ENCODE measurements around the gene TPCN2. TPM values are rescaled to one million over a fixed set of nuclear protein-coding genes. Genes with fewer than 3 reads are reported as not detected.

The TPCN2 gene
- total and polyA plus RNA-seq, 3 experiments from 2014 or later, result 4.0 to 12.9 (median 12.3) TPM

DNA sequence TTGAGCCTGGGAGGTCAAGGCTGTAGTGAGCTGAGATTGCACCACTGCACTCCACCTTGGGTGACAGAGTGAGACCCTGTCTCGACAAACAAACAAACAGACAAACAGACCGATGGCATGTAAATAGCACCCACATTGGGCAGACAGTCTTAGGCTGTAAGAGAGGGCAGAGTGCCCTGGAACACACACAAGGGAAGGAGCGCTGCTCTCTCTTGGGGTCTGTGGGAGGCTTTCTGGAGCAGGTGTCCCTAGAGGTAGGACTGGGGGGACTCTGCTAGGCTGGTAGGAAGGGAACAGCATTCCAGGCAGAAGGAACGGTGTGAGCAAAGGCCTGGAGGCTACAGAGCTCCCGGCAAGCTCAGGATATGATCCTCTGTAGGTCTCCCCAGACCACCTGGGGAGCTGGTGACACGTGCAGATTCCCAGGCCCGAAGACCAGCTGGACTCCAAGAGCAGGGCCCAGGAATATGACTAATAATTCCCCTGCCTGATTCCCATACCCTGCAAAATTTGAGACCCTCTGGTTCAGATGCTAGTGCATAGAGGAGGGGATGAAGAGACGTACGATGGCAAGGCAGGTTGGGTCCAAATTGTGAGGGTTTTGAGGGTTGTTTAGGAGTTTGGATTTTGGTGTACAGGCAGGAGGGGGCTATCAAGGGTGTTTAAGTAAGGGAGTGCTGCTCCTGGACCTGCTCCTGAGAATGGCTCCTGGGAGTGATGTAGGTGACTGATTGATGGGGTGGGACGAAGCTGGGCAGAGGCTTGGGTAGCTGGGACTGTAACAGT, 118.6 kb downstream of the TPCN2 start:
- ChIA-PET CTCF (no interaction called here), POLR2A (no interaction called here)
- Mint-ChIP-seq H3K27me3 (peaks cover 11 to 24% of the 10 kb centered on the region in 2 donors), H3K9me3 (peaks cover 0 to 10% (median 7%) of the 10 kb centered on the region in 5 donors), H3K27ac (no peak overlapping the region), H3K4me1 (peaks cover 0 to 4% (median 0%) of the 10 kb centered on the region in 3 donors), H3K36me3 (no peaks in the 10 kb centered on the region), H3K4me3 (no peak overlapping the region)
- peak in 1 of 5 donors; percentile 30 for DNase-seq
- H3K27me3 ChIP-seq (ENCODE audit: insufficient read depth, low read length, poor library complexity, severe bottlenecking), result no peaks in the 10 kb centered on the region
- H3K4me3 ChIP-seq (ENCODE audit: low read length), result no peak overlapping the region
- H3K36me3 ChIP-seq (ENCODE audit: insufficient read depth, low read length), result no peaks in the 10 kb centered on the region
- H3K9me3 ChIP-seq (ENCODE audit: low read length), result no peaks in the 10 kb centered on the region
- no peaks in the 10 kb centered on the region for H3K4me1 ChIP-seq (ENCODE audit: insufficient read depth, low read length)
- H3K27ac ChIP-seq (ENCODE audit: low read depth, low read length), result no peak overlapping the region

DNA sequence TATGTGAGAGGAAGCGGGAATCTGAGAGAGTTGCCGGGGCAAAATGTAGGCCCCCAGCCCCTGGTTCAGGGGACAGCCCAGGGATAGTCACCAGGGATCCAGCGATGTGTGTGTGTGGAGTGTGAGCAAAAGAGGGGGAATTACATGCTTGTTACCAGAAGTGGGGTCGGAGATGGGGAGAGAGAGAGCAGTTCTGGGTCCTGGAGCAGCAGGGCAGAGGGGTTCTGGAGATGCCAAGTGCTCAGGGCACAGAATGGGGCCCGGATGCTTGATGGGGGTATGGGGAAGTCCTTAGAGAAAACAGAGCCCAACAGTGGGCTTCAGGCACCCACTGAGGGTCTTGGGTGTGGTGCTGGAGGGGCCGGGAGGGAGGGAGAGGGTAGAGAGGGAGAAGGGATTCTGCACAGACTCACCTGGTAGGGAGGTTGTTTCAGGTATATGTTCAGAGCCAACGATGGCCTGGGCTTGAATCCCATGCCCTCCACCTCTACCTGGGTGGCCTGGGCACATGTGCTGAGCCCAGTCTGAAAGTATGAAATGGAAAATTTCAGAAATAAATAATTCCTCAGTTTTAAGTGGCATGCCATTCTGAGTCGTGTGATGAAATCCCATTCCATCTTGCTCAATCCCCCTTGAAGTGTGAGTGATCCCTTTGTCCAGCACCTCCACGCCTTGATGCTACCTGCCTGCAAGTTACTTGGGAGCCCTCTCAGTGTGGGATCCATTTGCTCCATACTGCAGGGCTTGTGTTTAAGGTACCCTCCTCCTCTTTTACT, 119.4 kb downstream of the TPCN2 start:
- ChIA-PET POLR2A (no interaction called here), CTCF (no interaction called here)
- Mint-ChIP-seq H3K4me3 (no peak overlapping the region), H3K27ac (no peak overlapping the region), H3K27me3 (peaks cover 10 to 24% of the 10 kb centered on the region in 2 donors), H3K36me3 (no peaks in the 10 kb centered on the region), H3K4me1 (peaks cover 0 to 4% (median 0%) of the 10 kb centered on the region in 3 donors), H3K9me3 (peaks cover 0 to 8% (median 3%) of the 10 kb centered on the region in 5 donors)
- Histone ChIP-seq H3K9me3 (ENCODE audit: low read length) (no peaks in the 10 kb centered on the region), H3K4me1 (ENCODE audit: insufficient read depth, low read length) (no peaks in the 10 kb centered on the region), H3K27me3 (ENCODE audit: insufficient read depth, low read length, poor library complexity, severe bottlenecking) (no peaks in the 10 kb centered on the region), H3K36me3 (ENCODE audit: insufficient read depth, low read length) (no peaks in the 10 kb centered on the region), H3K27ac (ENCODE audit: low read depth, low read length) (no peak overlapping the region), H3K4me3 (ENCODE audit: low read length) (no peak overlapping the region)
- peak in 1 of 5 donors; percentile 16 for DNase-seq

DNA sequence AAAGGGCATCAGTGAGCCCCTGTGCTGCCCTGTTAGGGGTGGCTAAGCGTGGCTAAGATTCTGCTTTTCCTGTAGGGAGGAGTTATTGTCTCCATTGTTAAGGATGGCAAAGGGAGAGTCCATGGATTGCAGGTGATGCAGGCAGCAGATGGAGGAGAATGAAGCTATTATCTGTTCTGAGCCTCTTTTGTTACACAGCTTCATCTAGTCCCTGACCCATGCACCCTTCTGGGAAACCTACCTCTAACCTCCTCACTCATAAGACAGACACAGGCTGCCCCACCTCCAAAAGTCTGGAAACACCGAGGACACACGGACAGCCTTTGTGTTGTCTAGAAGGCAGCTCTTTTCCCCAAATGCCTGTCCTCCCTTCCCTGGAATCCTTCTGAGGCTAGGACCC, 120.7 kb downstream of the TPCN2 start:
- Histone ChIP-seq H3K4me3 (ENCODE audit: low read length) (no peak overlapping the region), H3K9me3 (ENCODE audit: low read length) (no peaks in the 10 kb centered on the region), H3K36me3 (ENCODE audit: insufficient read depth, low read length) (no peaks in the 10 kb centered on the region), H3K27me3 (ENCODE audit: insufficient read depth, low read length, poor library complexity, severe bottlenecking) (no peaks in the 10 kb centered on the region), H3K4me1 (ENCODE audit: insufficient read depth, low read length) (no peaks in the 10 kb centered on the region), H3K27ac (ENCODE audit: low read depth, low read length) (no peak overlapping the region)
- Mint-ChIP-seq H3K9me3 (peaks cover 0 to 2% (median 1%) of the 10 kb centered on the region in 5 donors), H3K27ac (no peak overlapping the region), H3K4me3 (no peak overlapping the region), H3K36me3 (no peaks in the 10 kb centered on the region), H3K27me3 (peaks cover 7 to 17% of the 10 kb centered on the region in 2 donors), H3K4me1 (peaks cover 0 to 4% (median 0%) of the 10 kb centered on the region in 3 donors)
- ChIA-PET CTCF (no interaction called here), POLR2A (no interaction called here)
- DNase-seq, result no peak

DNA sequence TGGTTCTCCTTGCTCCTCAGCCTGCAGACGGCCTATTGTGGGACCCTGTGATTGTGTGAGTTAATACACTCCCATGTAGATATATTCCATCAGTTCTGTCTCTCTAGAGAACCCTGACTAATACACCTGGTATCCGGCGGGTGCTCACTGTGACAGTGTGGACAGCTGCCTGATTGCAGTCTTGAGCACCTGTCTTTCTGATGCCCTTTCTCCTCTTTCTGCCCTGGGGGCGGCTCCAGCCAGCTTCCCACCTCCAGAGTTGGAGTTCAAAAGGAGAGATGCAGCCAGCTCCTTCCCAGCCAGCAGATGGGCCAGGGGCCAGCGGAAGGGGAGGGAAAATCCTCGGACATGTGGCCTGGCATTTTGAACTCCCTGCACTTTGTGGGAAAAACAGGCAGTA, 122.0 kb downstream of the TPCN2 start:
- Histone ChIP-seq H3K4me1 (ENCODE audit: insufficient read depth, low read length) (no peaks in the 10 kb centered on the region), H3K36me3 (ENCODE audit: insufficient read depth, low read length) (no peaks in the 10 kb centered on the region), H3K27ac (ENCODE audit: low read depth, low read length) (no peak overlapping the region), H3K4me3 (ENCODE audit: low read length) (no peak overlapping the region), H3K9me3 (ENCODE audit: low read length) (no peaks in the 10 kb centered on the region), H3K27me3 (ENCODE audit: insufficient read depth, low read length, poor library complexity, severe bottlenecking) (no peaks in the 10 kb centered on the region)
- ChIA-PET CTCF (no interaction called here), POLR2A (no interaction called here)
- Mint-ChIP-seq H3K4me3 (no peak overlapping the region), H3K36me3 (no peaks in the 10 kb centered on the region), H3K4me1 (peaks cover 0 to 4% (median 0%) of the 10 kb centered on the region in 3 donors), H3K9me3 (peaks cover 0 to 11% (median 5%) of the 10 kb centered on the region in 5 donors), H3K27me3 (peaks cover 5 to 10% of the 10 kb centered on the region in 2 donors), H3K27ac (no peak overlapping the region)
- DNase-seq, result peak in 1 of 5 donors; percentile 3

DNA sequence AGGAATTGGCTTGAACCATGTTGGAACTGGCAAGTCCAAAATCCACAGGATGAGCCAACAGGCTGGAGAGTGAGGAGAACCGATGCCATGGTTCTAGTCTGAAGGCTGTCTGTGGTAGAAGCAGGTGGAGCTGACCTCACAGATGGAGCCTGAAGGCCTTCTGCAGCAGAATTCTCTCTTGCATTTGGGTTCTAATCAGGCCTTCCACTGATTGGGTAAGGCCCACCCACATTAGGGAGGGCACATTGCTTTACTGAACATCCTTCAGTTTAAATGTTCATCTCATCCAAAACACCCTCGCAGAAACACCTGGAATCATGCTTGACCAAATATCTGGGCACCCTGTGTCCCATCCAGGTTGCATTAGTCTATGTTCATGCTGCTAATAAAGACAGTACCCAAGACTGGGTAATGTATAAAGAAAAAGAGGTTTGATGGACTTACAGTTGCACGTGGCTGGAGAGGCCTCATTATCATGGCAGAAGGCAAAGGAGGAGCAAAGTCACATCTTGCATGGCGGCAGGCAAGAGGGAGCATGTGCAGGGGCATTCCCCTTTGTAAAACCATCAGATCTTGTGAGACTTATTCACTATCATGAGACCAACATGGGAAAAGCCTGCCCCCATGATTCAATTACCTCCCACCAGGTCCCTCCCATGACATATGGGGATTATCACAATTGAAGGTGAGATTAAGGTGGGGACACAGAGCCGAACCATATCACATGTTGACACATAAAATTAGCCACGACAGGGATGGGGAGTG, 122.9 kb downstream of the TPCN2 start:
- Histone ChIP-seq H3K27me3 (ENCODE audit: insufficient read depth, low read length, poor library complexity, severe bottlenecking) (no peaks in the 10 kb centered on the region), H3K9me3 (ENCODE audit: low read length) (no peaks in the 10 kb centered on the region), H3K27ac (ENCODE audit: low read depth, low read length) (no peak overlapping the region), H3K4me1 (ENCODE audit: insufficient read depth, low read length) (no peaks in the 10 kb centered on the region), H3K36me3 (ENCODE audit: insufficient read depth, low read length) (no peaks in the 10 kb centered on the region), H3K4me3 (ENCODE audit: low read length) (no peak overlapping the region)
- peak in 1 of 5 donors; percentile 11 for DNase-seq
- CTCF ChIA-PET, result no interaction called here
- POLR2A ChIA-PET, result no interaction called here
- no peak overlapping the region for H3K27ac Mint-ChIP-seq
- peaks cover 5 to 10% of the 10 kb centered on the region in 2 donors for H3K27me3 Mint-ChIP-seq
- H3K9me3 Mint-ChIP-seq, result peaks cover 2 to 14% (median 5%) of the 10 kb centered on the region in 5 donors
- peaks cover 0 to 1% (median 0%) of the 10 kb centered on the region in 3 donors for H3K4me1 Mint-ChIP-seq
- no peaks in the 10 kb centered on the region for H3K36me3 Mint-ChIP-seq
- no peak overlapping the region for H3K4me3 Mint-ChIP-seq

DNA sequence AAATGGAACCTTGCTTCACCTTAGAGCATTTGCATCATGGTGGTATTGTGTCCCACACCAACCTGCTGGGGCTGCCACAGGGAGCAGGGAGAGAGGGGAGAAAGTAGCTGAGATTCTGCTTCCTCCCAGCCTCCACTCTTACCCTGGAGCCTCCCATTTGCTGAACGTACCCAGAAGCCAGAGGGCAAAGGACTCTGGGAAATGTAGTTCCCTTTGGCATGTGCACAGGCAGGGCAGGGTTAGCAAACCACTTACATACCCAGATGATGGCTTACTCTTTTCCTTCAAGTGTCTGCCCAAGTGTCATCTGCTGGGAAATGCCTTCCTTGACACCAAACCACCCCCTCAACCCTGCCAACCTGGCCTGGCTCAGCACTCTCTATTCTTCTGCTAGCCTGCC, 123.9 kb downstream of the TPCN2 start:
- Mint-ChIP-seq H3K4me1 (no peaks in the 10 kb centered on the region), H3K4me3 (no peak overlapping the region), H3K27me3 (peaks cover 5 to 6% of the 10 kb centered on the region in 2 donors), H3K27ac (no peak overlapping the region), H3K36me3 (no peaks in the 10 kb centered on the region), H3K9me3 (peaks cover 2 to 17% (median 5%) of the 10 kb centered on the region in 5 donors)
- no peak overlapping the region for H3K4me3 ChIP-seq (ENCODE audit: low read length)
- H3K9me3 ChIP-seq (ENCODE audit: low read length), result no peaks in the 10 kb centered on the region
- ChIA-PET CTCF (no interaction called here), POLR2A (no interaction called here)
- H3K36me3 ChIP-seq (ENCODE audit: insufficient read depth, low read length), result no peaks in the 10 kb centered on the region
- peak in 1 of 5 donors; percentile 4 for DNase-seq
- H3K4me1 ChIP-seq (ENCODE audit: insufficient read depth, low read length), result no peaks in the 10 kb centered on the region
- H3K27me3 ChIP-seq (ENCODE audit: insufficient read depth, low read length, poor library complexity, severe bottlenecking), result no peaks in the 10 kb centered on the region
- H3K27ac ChIP-seq (ENCODE audit: low read depth, low read length), result no peak overlapping the region

DNA sequence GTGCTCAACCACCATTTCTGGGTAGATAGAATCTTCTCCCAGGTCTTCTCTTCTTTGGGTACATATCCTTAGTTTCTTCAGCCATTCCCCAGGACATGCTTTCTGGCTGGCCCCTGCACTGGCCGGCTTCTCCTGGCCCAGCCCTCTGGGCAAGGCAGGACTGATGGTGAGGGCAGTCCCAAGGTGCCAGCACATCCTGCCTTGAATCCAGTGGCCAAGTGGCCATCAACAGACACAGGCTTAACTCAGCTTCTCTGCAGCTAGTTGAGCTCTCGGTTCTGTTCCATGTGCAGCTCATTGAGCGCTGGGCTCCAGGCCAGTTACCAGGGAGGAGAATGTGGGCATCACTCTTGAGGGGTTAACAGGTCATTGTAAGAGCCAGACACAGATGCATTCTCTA, 124.6 kb downstream of the TPCN2 start:
- Histone ChIP-seq H3K36me3 (ENCODE audit: insufficient read depth, low read length) (no peaks in the 10 kb centered on the region), H3K27ac (ENCODE audit: low read depth, low read length) (no peak overlapping the region), H3K9me3 (ENCODE audit: low read length) (no peaks in the 10 kb centered on the region), H3K4me3 (ENCODE audit: low read length) (no peak overlapping the region), H3K27me3 (ENCODE audit: insufficient read depth, low read length, poor library complexity, severe bottlenecking) (no peaks in the 10 kb centered on the region), H3K4me1 (ENCODE audit: insufficient read depth, low read length) (no peaks in the 10 kb centered on the region)
- peak in 1 of 5 donors; percentile 35 for DNase-seq
- no peak overlapping the region for H3K4me3 Mint-ChIP-seq
- POLR2A ChIA-PET, result no interaction called here
- H3K36me3 Mint-ChIP-seq, result no peaks in the 10 kb centered on the region
- H3K27me3 Mint-ChIP-seq, result peaks cover 3 to 5% of the 10 kb centered on the region in 2 donors
- CTCF ChIA-PET, result no interaction called here
- H3K9me3 Mint-ChIP-seq, result peaks cover 2 to 17% (median 5%) of the 10 kb centered on the region in 5 donors
- no peaks in the 10 kb centered on the region for H3K4me1 Mint-ChIP-seq
- peak overlapping the region in 1 of 8 donors; percentile 17 for H3K27ac Mint-ChIP-seq
